MM.1S (cell line): ENCODE results near the gene ZNF146.

Source experiments
- DNase-seq: peaks from one replicate; pipeline ENCODE4 v3.0.0-alpha.2; 2015
- H2AFZ ChIP-seq: fragments of 300-600 bp; sonication (generic); 2 replicates; pipeline ENCODE4 v1.6.0; 2016; ENCODE audit warnings: antibody characterized with exemption, low read length
- H3F3A ChIP-seq: fragments of 300-600 bp; sonication (generic); 2 replicates; pipeline ENCODE4 v1.6.1; 2016; ENCODE audit warnings: mild to moderate bottlenecking, antibody characterized with exemption, low read length, moderate library complexity, mixed read lengths; ENCODE audit not compliant: insufficient read depth
- H3K27ac ChIP-seq: fragments of 300-600 bp; sonication (generic); 2 replicates; pipeline ENCODE4 v1.5.1; 2016; ENCODE audit warnings: mild to moderate bottlenecking, low read length
- H3K27me3 ChIP-seq: fragments of 300-600 bp; sonication (generic); replicated peaks from 2 replicates; pipeline ENCODE4 v1.6.0; 2016; ENCODE audit warnings: low read length; ENCODE audit not compliant: insufficient read depth
- H3K36me3 ChIP-seq: fragments of 300-600 bp; sonication (generic); replicated peaks from 2 replicates; pipeline ENCODE4 v1.6.1; 2016; ENCODE audit warnings: mild to moderate bottlenecking, low read length, mixed read lengths; ENCODE audit not compliant: insufficient read depth
- H3K4me1 ChIP-seq: fragments of 300-600 bp; sonication (generic); 2 replicates; pipeline ENCODE4 v1.6.1; 2016; ENCODE audit warnings: low read length, mixed read lengths
- H3K4me2 ChIP-seq: fragments of 300-600 bp; sonication (generic); 2 replicates; pipeline ENCODE4 v1.6.0; 2016; ENCODE audit warnings: low read depth, low read length
- H3K4me3 ChIP-seq: fragments of 300-600 bp; sonication (generic); 2 replicates; pipeline ENCODE4 v1.5.1; 2016; ENCODE audit warnings: low read length, mixed read lengths
- H3K79me2 ChIP-seq: fragments of 300-600 bp; sonication (generic); 2 replicates; pipeline ENCODE4 v1.6.1; 2016; ENCODE audit warnings: mixed run types, low read length, mixed read lengths
- H3K9ac ChIP-seq: fragments of 300-600 bp; sonication (generic); 2 replicates; pipeline ENCODE4 v1.6.1; 2016; ENCODE audit warnings: low read length, mixed read lengths
- H3K9me2 ChIP-seq: fragments of 300-600 bp; sonication (generic); replicated peaks from 2 replicates; pipeline ENCODE4 v1.6.1; 2016; ENCODE audit warnings: mild to moderate bottlenecking, low read length, mixed read lengths; ENCODE audit not compliant: insufficient read depth
- H3K9me3 ChIP-seq: fragments of 300-600 bp; sonication (generic); replicated peaks from 2 replicates; pipeline ENCODE4 v1.6.1; 2016; ENCODE audit warnings: mild to moderate bottlenecking, low read length, mixed read lengths; ENCODE audit not compliant: insufficient read depth
- H4K20me1 ChIP-seq: fragments of 300-600 bp; sonication (generic); 2 replicates; pipeline ENCODE4 v1.6.1; 2016; ENCODE audit warnings: mild to moderate bottlenecking, low read length, moderate library complexity, mixed read lengths; ENCODE audit not compliant: insufficient read depth
- EZH2 ChIP-seq: fragments of 300-600 bp; sonication (generic); optimal IDR thresholded peaks from 2 replicates; pipeline ENCODE3; 2017; ENCODE audit warnings: low read depth, mild to moderate bottlenecking, antibody characterized with exemption, low read length, mixed read lengths
- EZH2phosphoT487 ChIP-seq: fragments of 300-600 bp; sonication (generic); IDR thresholded peaks from 2 replicates; pipeline ENCODE4 v1.6.1; 2018; ENCODE audit warnings: antibody characterized with exemption, low read length
- TF ChIP-seq, protein P1 (sequence below): fragments of 300-600 bp; sonication (generic); IDR thresholded peaks from 2 replicates; pipeline ENCODE4 v1.5.1; 2016; ENCODE audit warnings: antibody characterized with exemption, low read length, mixed read lengths

The ZNF146 gene

DNA sequence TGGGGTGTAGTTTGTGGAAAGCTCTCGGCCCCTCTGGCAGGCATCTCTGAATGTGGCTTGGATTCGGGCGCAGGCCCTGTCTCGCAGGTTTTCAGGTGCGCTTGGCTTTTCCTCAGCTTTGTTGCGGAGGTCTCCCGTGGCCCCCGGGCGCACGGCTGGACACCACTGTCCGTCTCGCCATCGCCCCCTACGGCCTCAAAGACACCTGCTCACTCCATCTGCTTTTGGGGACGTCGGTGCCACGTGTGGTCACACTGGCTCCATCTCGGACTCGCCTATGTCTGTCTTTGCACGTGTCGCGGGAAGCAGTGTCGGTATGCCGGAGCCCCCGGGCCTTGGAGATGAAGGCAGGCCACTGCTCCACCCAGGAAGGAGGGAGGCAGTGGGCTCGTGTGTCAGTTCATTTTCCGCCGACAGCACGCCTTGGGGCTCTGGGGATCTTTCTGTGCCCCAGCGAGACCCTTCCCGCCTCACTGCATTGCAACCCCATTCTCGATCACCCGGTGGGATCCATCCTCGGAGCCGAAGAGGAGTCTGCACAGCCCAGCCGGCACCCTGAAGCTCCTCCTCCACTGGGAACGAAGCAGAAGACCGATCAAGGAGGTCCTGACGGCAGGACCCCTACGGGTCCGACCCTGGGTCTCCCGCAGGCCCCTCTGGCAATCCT lies 42.1 kb downstream of the ZNF146 start:
- no peaks in the 10 kb centered on the region for H3F3A ChIP-seq
- H4K20me1 ChIP-seq: no peaks in the 10 kb centered on the region
- H3K9ac ChIP-seq: no peak overlapping the region
- no peaks in the 10 kb centered on the region for H3K79me2 ChIP-seq
- H3K27ac ChIP-seq: no peak overlapping the region
- TF ChIP-seq EZH2 (no peak), EZH2phosphoT487 (no peak)
- TF ChIP-seq, protein P1, sequence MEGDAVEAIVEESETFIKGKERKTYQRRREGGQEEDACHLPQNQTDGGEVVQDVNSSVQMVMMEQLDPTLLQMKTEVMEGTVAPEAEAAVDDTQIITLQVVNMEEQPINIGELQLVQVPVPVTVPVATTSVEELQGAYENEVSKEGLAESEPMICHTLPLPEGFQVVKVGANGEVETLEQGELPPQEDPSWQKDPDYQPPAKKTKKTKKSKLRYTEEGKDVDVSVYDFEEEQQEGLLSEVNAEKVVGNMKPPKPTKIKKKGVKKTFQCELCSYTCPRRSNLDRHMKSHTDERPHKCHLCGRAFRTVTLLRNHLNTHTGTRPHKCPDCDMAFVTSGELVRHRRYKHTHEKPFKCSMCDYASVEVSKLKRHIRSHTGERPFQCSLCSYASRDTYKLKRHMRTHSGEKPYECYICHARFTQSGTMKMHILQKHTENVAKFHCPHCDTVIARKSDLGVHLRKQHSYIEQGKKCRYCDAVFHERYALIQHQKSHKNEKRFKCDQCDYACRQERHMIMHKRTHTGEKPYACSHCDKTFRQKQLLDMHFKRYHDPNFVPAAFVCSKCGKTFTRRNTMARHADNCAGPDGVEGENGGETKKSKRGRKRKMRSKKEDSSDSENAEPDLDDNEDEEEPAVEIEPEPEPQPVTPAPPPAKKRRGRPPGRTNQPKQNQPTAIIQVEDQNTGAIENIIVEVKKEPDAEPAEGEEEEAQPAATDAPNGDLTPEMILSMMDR: no peak
- H3K4me2 ChIP-seq: no peak overlapping the region
- H3K9me3 ChIP-seq: no peaks in the 10 kb centered on the region
- no peaks in the 10 kb centered on the region for H3K36me3 ChIP-seq
- no peak overlapping the region for H2AFZ ChIP-seq
- no peaks in the 10 kb centered on the region for H3K9me2 ChIP-seq
- DNase-seq: no peak
- no peaks in the 10 kb centered on the region for H3K4me1 ChIP-seq
- no peaks in the 10 kb centered on the region for H3K27me3 ChIP-seq
- H3K4me3 ChIP-seq: no peak overlapping the region

DNA sequence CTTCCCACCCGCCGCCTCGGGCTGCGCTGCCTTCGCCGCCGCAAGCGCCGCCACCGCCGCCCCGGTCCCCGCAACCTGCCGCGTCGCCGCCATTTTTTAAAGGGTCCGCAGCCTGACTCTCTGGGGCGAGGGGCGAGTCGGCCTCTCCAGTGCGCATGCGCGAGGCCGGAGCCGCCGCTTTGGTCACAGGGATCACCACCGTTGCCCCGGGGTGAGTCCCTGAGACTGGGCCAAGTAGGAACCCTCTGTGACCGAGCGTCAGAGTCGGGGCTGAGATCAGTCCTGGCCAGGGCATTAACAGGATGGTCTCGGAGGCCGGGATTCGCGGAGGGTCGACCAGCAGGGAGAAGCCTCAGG lies 42.6 kb downstream of the ZNF146 start:
- no peak for DNase-seq
- Histone ChIP-seq H3K4me3 (no peak overlapping the region), H3K27me3 (no peaks in the 10 kb centered on the region), H3K79me2 (no peaks in the 10 kb centered on the region), H3K27ac (no peak overlapping the region), H4K20me1 (no peaks in the 10 kb centered on the region), H3K4me2 (no peak overlapping the region), H2AFZ (no peak overlapping the region), H3K9me2 (no peaks in the 10 kb centered on the region), H3K4me1 (no peaks in the 10 kb centered on the region), H3K36me3 (no peaks in the 10 kb centered on the region), H3K9me3 (no peaks in the 10 kb centered on the region), H3F3A (no peaks in the 10 kb centered on the region), H3K9ac (no peak overlapping the region)
- TF ChIP-seq, protein P1: no peak
- TF ChIP-seq EZH2phosphoT487: no peak
- no peak for TF ChIP-seq EZH2

DNA sequence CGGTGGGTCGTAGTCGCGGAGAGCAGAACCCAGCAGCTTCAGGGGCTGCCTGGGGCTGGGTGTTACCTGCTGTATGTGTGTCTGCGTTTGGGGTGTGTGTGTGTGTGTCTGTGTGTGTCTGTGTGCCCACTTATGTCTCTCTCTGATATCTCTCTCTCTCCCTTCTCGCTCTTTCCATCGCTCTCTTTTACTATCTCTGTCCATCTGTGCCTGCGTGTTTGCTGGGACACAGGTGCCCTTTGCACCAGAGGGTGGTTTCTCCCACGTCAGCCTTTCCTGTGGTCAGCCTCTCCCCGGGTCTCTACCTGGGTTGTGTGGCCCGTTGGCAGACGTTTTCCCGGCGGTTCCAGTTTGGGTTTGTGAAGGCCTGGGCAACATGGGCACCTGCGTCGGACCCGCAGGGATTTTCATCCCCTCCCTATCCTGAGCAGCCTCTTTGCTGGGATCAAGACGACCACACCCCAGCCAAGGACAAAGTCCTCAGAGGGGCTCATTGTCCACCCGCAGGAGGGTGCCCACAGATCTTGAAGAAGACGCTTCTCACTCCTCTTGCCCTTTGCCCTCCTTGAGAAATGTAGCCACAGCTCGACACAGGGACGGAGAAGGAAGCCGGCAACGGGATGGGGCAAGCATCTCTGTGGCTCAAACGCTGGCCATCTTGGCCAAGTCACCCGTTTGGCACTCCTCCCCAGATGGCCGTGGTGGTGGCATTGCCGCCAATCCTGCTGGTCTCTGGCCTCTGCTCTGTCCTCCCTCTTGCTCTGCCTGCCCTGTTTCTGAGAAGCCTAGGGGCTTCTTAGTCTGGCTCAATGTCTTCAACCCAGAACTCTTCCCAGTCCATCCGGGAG lies 43.3 kb downstream of the ZNF146 start:
- Histone ChIP-seq H3K27ac (no peak overlapping the region), H3K27me3 (no peaks in the 10 kb centered on the region), H3K36me3 (no peaks in the 10 kb centered on the region), H3K4me2 (no peak overlapping the region), H3K4me3 (no peak overlapping the region), H4K20me1 (no peaks in the 10 kb centered on the region), H3F3A (no peaks in the 10 kb centered on the region), H3K9ac (no peak overlapping the region), H2AFZ (no peak overlapping the region), H3K9me3 (no peaks in the 10 kb centered on the region), H3K9me2 (no peaks in the 10 kb centered on the region), H3K4me1 (no peaks in the 10 kb centered on the region), H3K79me2 (no peaks in the 10 kb centered on the region)
- TF ChIP-seq, protein P1: no peak
- DNase-seq: no peak
